ENCODE measurements around the gene PPP1R26.

PPP1R26 gene

GRCh38 chr9:135488527-135488926, 8.9 kb downstream of the PPP1R26 start:
- DNase-seq = no peak

- no peak for DNase-seq
These were observed 9.8 kb downstream of the PPP1R26 start for GRCh38 chr9:135489188-135489906.

- DNase-seq = no peak
These were observed 10.7 kb downstream of the PPP1R26 start for GRCh38 chr9:135490166-135490870.

GRCh38 chr9:135490980-135491464, 11.4 kb downstream of the PPP1R26 start:
- DNase-seq = no peak

- no peak for DNase-seq
These were observed 12.2 kb downstream of the PPP1R26 start for GRCh38 chr9:135491764-135492163.

GRCh38 chr9:135492886-135493669, 13.5 kb downstream of the PPP1R26 start:
- no peak for DNase-seq

GRCh38 chr9:135494791-135495559, 15.4 kb downstream of the PPP1R26 start:
- no peak for DNase-seq

GRCh38 chr9:135498381-135499126, 19.0 kb downstream of the PPP1R26 start:
- DNase-seq = no peak

- peak; percentile 86 for DNase-seq
These were observed 19.9 kb downstream of the PPP1R26 start for GRCh38 chr9:135499326-135500070.

- peak in 1 of 2 experiments; percentile 59 for DNase-seq
These were observed 20.5 kb downstream of the PPP1R26 start for GRCh38 chr9:135500071-135500524.

GRCh38 chr9:135500525-135501260, 21.1 kb downstream of the PPP1R26 start, which contains the start of gene MRPS2:
Gene MRPS2, plus strand, starts transcription at chr9:135500682. Its CDS starts 29 bp downstream, at chr9:135500711.
- peak; percentile 43 to 86 for DNase-seq

- no peak for DNase-seq
These were observed 21.9 kb downstream of the PPP1R26 start for GRCh38 chr9:135501261-135502167.

- no peak for DNase-seq
These were observed 22.7 kb downstream of the PPP1R26 start for GRCh38 chr9:135502168-135502872.

GRCh38 chr9:135502873-135503321, 23.3 kb downstream of the PPP1R26 start:
- DNase-seq = no peak

- DNase-seq = no peak
These were observed 24.0 kb downstream of the PPP1R26 start for GRCh38 chr9:135503371-135504261.

- peak; percentile 42 to 61 for DNase-seq
These were observed 25.0 kb downstream of the PPP1R26 start for GRCh38 chr9:135504262-135505243.

All from NCI-H524 (cell line).